Keratinocyte (primary cell): ENCODE data around the gene KRTAP10-12. TPM values are rescaled to one million over a fixed set of nuclear protein-coding genes. Genes with fewer than 3 reads are reported as not detected.

Experiments used
- DNase-seq: peaks from one replicate; pipeline ENCODE4 v3.0.0-alpha.2; 2011; ENCODE audit warnings: low read depth, missing footprints, low spot score
- FAIRE-seq: peaks from 2 replicates; lab custom pipeline; 2011; peaks lifted over from hg19 to GRCh38; lab: Jason Lieb, UNC
- H2AFZ ChIP-seq: 2 replicates; pipeline ENCODE4 v1.6.0; 2012; ENCODE audit warnings: low read length, control low read depth, inconsistent platforms; ENCODE audit not compliant: control insufficient read depth
- H3K27ac ChIP-seq: 2 replicates; pipeline ENCODE4 v1.5.1; 2011; ENCODE audit warnings: low read length; ENCODE audit not compliant: control insufficient read depth, insufficient read depth
- H3K27me3 ChIP-seq: 3 replicates; pipeline ENCODE4 v1.6.0; 2011; ENCODE audit warnings: low read length; ENCODE audit not compliant: control insufficient read depth, insufficient read depth; ENCODE audit errors: extremely low read depth
- H3K36me3 ChIP-seq, 2 experiments: 2 replicates in 1 of 2; 3 replicates in 1 of 2; pipeline ENCODE4 v1.5.1; 2011; ENCODE audit warnings: low read length in 2 of 2, mild to moderate bottlenecking in 1 of 2; ENCODE audit not compliant: control insufficient read depth in 2 of 2, insufficient read depth in 2 of 2; ENCODE audit errors: extremely low read depth in 1 of 2
- H3K4me1 ChIP-seq: 3 replicates; pipeline ENCODE4 v1.5.1; 2011; ENCODE audit warnings: low read length; ENCODE audit not compliant: control insufficient read depth, insufficient read depth; ENCODE audit errors: extremely low read depth
- H3K4me2 ChIP-seq: 3 replicates; pipeline ENCODE4 v1.6.0; 2011; ENCODE audit warnings: low read depth, low read length; ENCODE audit not compliant: control insufficient read depth, insufficient read depth; ENCODE audit errors: extremely low read depth
- H3K4me3 ChIP-seq, 3 experiments: fragments of 200-600 bp in 1 of 3; sonication (generic) in 1 of 3; 2 replicates in 2 of 3; 3 replicates in 1 of 3; pipeline ENCODE4 v1.5.1; 2011 to 2016; ENCODE audit warnings: low read length in 3 of 3, mild to moderate bottlenecking in 3 of 3, control low read depth in 2 of 3, inconsistent platforms in 1 of 3, low read depth in 1 of 3, mixed read lengths in 1 of 3, mixed run types in 1 of 3, moderate library complexity in 1 of 3; ENCODE audit not compliant: control insufficient read depth in 2 of 3, insufficient read depth in 2 of 3; ENCODE audit errors: extremely low read depth in 1 of 3
- H3K79me2 ChIP-seq: 2 replicates; pipeline ENCODE4 v1.6.0; 2012; ENCODE audit warnings: low read length; ENCODE audit not compliant: control insufficient read depth, insufficient read depth
- H3K9ac ChIP-seq: 3 replicates; pipeline ENCODE4 v1.6.0; 2011; ENCODE audit warnings: low read length; ENCODE audit not compliant: control insufficient read depth, insufficient read depth; ENCODE audit errors: extremely low read depth
- H3K9me1 ChIP-seq: 3 replicates; pipeline ENCODE4 v1.6.0; 2011; ENCODE audit warnings: low read length; ENCODE audit not compliant: control insufficient read depth, insufficient read depth; ENCODE audit errors: extremely low read depth
- H3K9me3 ChIP-seq: 2 replicates; pipeline ENCODE4 v1.5.1; 2012; ENCODE audit warnings: low read depth, low read length; ENCODE audit not compliant: control insufficient read depth
- H4K20me1 ChIP-seq: 3 replicates; pipeline ENCODE4 v1.6.0; 2011; ENCODE audit warnings: low read length; ENCODE audit not compliant: control insufficient read depth, insufficient read depth; ENCODE audit errors: extremely low read depth
- EZH2 ChIP-seq: IDR thresholded peaks from one replicate; pipeline ENCODE4 v1.6.1; 2012; ENCODE audit warnings: inconsistent platforms, mild to moderate bottlenecking, low read length, moderate library complexity
- dilution Hi-C: fragments of 300-500 bp; cut with MboI; formaldehyde crosslinking; loops from one replicate; pipeline ENCODE4 v1.7.0; 2020; ENCODE audit warnings: low sequenced_read_pairs; ENCODE audit not compliant: extremely low pct_ligation_motif_present
- polyA plus RNA-seq, 5 experiments: library from polyadenylated mRNA; depleted of rRNA in 3 of 5; stranded (reverse) in 3 of 5; stranded (forward) in 1 of 5; unstranded in 1 of 5; fragments of >200 nt; gene quantifications; 1 replicate in 1 of 5; 2 replicates in 3 of 5; 3 replicates in 1 of 5; pipeline versions ENCODE4 v1.2.1 to v1.2.3, GENCODE V29; 2011 to 2012; ENCODE audit warnings: missing spikeins in 2 of 5, low read depth in 1 of 5, low replicate concordance in 1 of 5
- TF ChIP-seq, protein P1 (sequence below), 3 experiments: IDR thresholded peaks in 1 of 3; conservative IDR thresholded peaks in 1 of 3; optimal IDR thresholded peaks in 1 of 3; 2 replicates in 2 of 3; 3 replicates in 1 of 3; pipeline versions ENCODE3 to v1.5.1; 2011; ENCODE audit warnings: low read length in 3 of 3, mild to moderate bottlenecking in 3 of 3, moderate library complexity in 2 of 3, control low read depth in 1 of 3, inconsistent platforms in 1 of 3; ENCODE audit not compliant: insufficient read depth in 2 of 3; ENCODE audit errors: extremely low read depth in 1 of 3

Gene KRTAP10-12
- polyA plus RNA-seq, 1 donor (not counting 4 experiments of a cell fraction or from before 2014, with no cell fraction given): not detected

- Histone ChIP-seq H3K9me3 (peaks cover 4% of the 10 kb centered on the region), H3K4me2 (peak overlapping the region; percentile 91), H3K9me1 (no peaks in the 10 kb centered on the region), H3K27me3 (peaks cover 59% of the 10 kb centered on the region), H3K79me2 (no peaks in the 10 kb centered on the region), H4K20me1 (no peaks in the 10 kb centered on the region), H3K36me3 (no peaks in the 10 kb centered on the region), H2AFZ (peak overlapping the region; percentile 57), H3K4me1 (peaks cover 31% of the 10 kb centered on the region), H3K9ac (peak overlapping the region; percentile 26), H3K4me3 (peak overlapping the region; percentile 14 to 61 (median 59)), H3K27ac (no peak overlapping the region)
- DNase-seq: peak; percentile 59
- dilution Hi-C loops: no loop called here
- TF ChIP-seq EZH2: no peak
- TF ChIP-seq, protein P1, sequence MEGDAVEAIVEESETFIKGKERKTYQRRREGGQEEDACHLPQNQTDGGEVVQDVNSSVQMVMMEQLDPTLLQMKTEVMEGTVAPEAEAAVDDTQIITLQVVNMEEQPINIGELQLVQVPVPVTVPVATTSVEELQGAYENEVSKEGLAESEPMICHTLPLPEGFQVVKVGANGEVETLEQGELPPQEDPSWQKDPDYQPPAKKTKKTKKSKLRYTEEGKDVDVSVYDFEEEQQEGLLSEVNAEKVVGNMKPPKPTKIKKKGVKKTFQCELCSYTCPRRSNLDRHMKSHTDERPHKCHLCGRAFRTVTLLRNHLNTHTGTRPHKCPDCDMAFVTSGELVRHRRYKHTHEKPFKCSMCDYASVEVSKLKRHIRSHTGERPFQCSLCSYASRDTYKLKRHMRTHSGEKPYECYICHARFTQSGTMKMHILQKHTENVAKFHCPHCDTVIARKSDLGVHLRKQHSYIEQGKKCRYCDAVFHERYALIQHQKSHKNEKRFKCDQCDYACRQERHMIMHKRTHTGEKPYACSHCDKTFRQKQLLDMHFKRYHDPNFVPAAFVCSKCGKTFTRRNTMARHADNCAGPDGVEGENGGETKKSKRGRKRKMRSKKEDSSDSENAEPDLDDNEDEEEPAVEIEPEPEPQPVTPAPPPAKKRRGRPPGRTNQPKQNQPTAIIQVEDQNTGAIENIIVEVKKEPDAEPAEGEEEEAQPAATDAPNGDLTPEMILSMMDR (optimal IDR thresholded peaks at IDR 0.05 in 1 of 3, IDR thresholded peaks at IDR 0.05 in 1 of 3, conservative IDR thresholded peaks at IDR 0.05 in 1 of 3; ENCODE audit: extremely low read depth in 1 of 3, insufficient read depth in 2 of 3, low read length in 3 of 3): no peak
- peak; percentile 78 for FAIRE-seq
Observed at GRCh38 chr21:44709426-44710293, 12.7 kb downstream of the KRTAP10-12 start.

- H3K27me3 ChIP-seq: peaks cover 62% of the 10 kb centered on the region
- no peaks in the 10 kb centered on the region for H3K9me1 ChIP-seq
- peak overlapping the region; percentile 91 for H3K4me2 ChIP-seq
- H2AFZ ChIP-seq: no peak overlapping the region
- no peak overlapping the region for H3K27ac ChIP-seq
- H3K9ac ChIP-seq: no peak overlapping the region
- no peak for TF ChIP-seq EZH2
- TF ChIP-seq, protein P1 (optimal IDR thresholded peaks at IDR 0.05 in 1 of 3, IDR thresholded peaks at IDR 0.05 in 1 of 3, conservative IDR thresholded peaks at IDR 0.05 in 1 of 3; ENCODE audit: extremely low read depth in 1 of 3, insufficient read depth in 2 of 3, low read length in 3 of 3): no peak
- FAIRE-seq: no peak
- H3K4me3 ChIP-seq: no peak overlapping the region
- no peaks in the 10 kb centered on the region for H4K20me1 ChIP-seq
- H3K9me3 ChIP-seq: peaks cover 4% of the 10 kb centered on the region
- peaks cover 31% of the 10 kb centered on the region for H3K4me1 ChIP-seq
- no peaks in the 10 kb centered on the region for H3K36me3 ChIP-seq
- dilution Hi-C loops: no loop called here
- H3K79me2 ChIP-seq: no peaks in the 10 kb centered on the region
- DNase-seq: no peak
Observed at GRCh38 chr21:44710294-44710665, 13.3 kb downstream of the KRTAP10-12 start.
